GM19463 (cell line): ENCODE results near the gene HIPK1.
"Not testable (repeated sequence)": the region's sequence is repeated elsewhere in the genome, so short reads cannot be mapped to it uniquely, and the experiment has no call there.

Experiments used
- ATAC-seq: cut with Tn5 transposase; IDR thresholded peaks from one replicate; pipeline ENCODE4 v1.9.1; 2021; ENCODE audit warnings: mild to moderate bottlenecking, moderate library complexity; ENCODE audit not compliant: unreplicated experiment

The HIPK1 gene

DNA sequence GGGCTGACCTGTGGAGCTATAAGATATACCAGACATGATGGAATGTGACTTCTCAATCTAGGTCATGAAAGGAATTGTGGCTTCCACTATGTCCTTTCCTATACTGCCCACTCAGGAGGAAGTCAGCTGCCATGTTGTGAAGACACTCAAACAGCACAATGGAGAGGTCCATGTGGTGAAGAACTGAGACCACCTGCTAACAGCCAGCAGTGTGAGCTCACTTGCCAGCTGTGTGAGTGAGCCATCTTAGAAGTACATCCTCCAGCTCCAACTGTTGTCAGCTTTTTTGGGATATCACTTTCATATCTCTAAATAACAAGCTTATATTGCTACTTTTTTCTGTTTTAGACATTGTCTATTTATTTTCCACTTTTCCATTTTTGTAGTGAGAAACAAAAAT, 79.9 kb downstream of the HIPK1 start:
- ATAC-seq: no peak

DNA sequence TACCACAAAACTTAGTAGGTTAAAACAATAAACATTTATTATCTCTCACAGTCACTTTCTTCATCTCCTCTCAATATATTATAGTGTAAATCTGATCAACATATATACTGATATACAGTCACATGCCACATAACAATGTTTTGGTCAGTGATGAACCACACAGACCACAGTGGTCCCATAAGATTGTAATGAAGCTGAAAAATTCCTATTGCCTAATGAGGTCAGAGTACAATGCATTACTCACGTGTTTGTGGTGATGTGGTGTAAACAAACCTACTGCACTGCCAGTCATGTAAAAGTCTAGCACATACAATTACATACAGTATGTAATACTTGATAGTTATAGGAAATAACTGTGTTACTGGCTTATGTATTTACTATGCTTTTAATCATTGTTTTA, 80.3 kb downstream of the HIPK1 start:
- ATAC-seq: no peak

GRCh38 chr1:114010433-114011184, 81.5 kb downstream of the HIPK1 start:
- no peak for ATAC-seq

DNA sequence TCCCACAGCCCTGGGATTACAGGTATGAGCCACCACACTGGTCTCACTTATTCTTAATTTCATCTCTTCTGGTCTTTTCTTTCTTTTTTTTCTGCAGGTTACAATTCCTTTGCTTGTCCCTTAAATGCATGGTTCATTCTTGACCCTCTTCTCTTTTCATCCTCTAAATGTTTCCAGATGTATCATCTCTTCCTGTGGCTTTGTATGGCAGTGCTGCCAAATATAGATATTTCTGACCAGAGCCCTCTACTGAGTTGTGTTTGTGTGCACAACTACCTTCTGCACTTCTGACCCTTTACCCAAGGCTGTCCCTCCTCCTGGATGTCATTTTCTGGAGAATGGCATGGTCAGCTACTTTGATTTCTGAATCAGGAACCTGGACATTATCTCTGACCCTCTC, 82.7 kb downstream of the HIPK1 start:
- ATAC-seq: no peak

DNA sequence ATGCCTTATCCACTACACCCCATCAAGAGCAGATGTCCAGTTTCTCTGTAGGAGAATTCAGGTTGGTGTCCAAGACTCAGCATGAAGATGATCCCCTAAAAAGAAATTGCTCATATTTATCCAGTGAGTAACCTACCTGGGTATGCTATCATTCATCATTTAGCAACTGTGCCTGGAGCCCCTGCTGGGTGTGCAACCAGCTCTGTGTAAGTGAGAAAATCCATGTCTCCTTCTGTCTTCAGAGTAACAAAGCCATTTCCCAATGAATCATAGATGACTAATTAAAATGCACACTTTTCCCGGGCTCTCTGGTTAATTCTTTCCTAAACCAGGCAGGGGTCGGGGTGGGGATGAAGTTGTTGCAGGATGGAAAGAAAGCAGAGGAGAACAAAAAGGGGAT, 86.0 kb downstream of the HIPK1 start:
- ATAC-seq: no peak

- not testable (repeated sequence) for ATAC-seq
These were observed 90.6 kb downstream of the HIPK1 start for GRCh38 chr1:114019724-114020123.

DNA sequence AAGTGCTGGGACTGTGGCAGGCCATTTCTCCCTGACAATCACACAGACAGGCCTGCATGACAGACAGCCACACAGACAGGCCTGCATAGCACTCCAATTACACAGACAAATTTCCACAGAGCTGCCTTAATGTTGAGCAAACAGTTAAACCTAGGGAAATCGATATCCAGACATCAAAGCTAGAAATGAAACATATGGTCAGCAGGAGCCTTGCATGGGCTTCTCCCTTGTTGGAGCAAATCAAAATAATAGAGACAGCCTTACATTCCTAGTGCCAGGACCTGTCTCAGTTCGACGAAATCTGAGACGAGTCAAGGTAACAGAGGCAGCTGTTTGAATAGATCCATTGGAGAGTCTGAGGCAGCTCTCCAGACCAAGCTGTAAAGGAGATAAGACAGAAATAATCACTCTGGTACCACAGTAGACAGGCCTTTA, 92.6 kb downstream of the HIPK1 start:
- no peak for ATAC-seq

- no peak for ATAC-seq
These were observed 93.8 kb downstream of the HIPK1 start for GRCh38 chr1:114022877-114023276.

- ATAC-seq: no peak
These were observed 94.3 kb downstream of the HIPK1 start for GRCh38 chr1:114023377-114023776.

DNA sequence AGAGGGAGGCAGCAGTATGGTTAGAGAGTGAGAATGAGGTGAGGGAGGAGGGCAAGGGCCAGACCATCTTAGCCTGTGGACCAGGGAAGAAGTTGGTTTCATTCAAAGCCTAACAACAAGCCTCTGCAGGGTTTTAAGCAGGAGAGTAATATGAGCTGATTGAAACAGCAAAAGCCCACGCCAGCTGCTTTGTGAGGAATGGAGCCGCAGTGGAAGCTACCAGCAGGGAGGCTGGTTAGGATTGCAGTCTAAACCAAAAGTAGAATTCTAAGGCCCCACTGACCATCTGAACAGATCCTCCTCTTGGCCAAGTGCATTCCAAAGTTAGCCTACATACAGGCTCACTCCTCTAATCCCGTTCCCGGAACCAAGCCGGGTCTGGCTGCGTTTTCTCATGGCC, 94.9 kb downstream of the HIPK1 start:
- ATAC-seq: no peak

DNA sequence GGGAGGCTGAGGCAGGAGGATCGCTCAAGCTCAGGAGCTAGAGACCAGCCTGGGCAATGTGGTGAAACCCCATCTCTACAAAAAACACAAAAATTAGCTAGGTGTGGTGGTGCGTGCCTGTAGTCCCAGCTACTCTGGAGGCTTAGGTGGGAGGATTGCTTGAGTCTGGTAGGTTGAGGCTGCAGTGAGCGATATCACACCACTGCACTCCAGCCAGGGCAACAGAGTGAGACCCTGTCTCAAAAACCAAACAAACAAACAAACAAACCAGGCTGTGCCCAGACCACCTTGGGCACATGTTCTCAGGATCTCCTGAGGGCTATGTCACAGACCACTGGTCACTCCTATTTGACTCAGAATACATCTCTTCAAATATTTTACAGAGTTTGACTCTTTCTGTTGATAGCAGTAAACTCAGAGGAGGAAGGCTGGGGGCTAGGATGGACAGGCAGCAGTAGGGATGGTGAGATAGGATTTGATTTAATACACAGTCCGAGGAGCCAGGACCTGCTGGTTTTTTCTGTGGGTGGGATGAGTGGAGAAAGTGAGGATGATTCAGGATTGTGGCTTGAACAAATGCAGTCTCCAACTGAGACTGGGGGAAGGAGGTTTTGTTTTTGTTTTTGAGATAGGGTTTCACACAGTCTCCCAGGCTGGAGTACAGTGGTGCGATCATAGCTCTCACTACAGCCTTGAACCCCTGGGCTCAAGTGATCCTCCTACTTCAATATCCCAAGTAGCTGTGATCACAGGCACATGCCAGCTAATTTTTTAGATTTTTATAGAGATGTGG, 96.7 kb downstream of the HIPK1 start:
- no peak for ATAC-seq

- no peak for ATAC-seq
These were observed 97.7 kb downstream of the HIPK1 start for GRCh38 chr1:114026797-114027196.
